C4-2B (cell line): ENCODE results near the gene CNTNAP5.

ENCODE experiments used
- H3K27ac ChIP-seq: fragments of 450-650 bp; 2 replicates; pipeline ENCODE4 v1.5.1; 2017
- CTCF ChIP-seq: fragments of 450-650 bp; conservative IDR thresholded peaks from 2 replicates; pipeline ENCODE4 v1.5.1; 2017; ENCODE audit warnings: mild to moderate bottlenecking
- ZFX ChIP-seq: fragments of 450-650 bp; IDR thresholded peaks from 2 replicates; pipeline ENCODE4 v1.6.1; 2017

Gene CNTNAP5

GRCh38 chr2:124120246-124120645 is 95.2 kb downstream of the CNTNAP5 start:
- no peak for TF ChIP-seq CTCF
- no peak for TF ChIP-seq ZFX
- no peak overlapping the region for H3K27ac ChIP-seq

GRCh38 chr2:124121106-124121505 is 96.0 kb downstream of the CNTNAP5 start:
- no peak overlapping the region for H3K27ac ChIP-seq
- no peak for TF ChIP-seq ZFX
- TF ChIP-seq CTCF: no peak

GRCh38 chr2:124121760-124122275 is 96.7 kb downstream of the CNTNAP5 start:
- H3K27ac ChIP-seq: no peak overlapping the region
- no peak for TF ChIP-seq CTCF
- no peak for TF ChIP-seq ZFX

DNA sequence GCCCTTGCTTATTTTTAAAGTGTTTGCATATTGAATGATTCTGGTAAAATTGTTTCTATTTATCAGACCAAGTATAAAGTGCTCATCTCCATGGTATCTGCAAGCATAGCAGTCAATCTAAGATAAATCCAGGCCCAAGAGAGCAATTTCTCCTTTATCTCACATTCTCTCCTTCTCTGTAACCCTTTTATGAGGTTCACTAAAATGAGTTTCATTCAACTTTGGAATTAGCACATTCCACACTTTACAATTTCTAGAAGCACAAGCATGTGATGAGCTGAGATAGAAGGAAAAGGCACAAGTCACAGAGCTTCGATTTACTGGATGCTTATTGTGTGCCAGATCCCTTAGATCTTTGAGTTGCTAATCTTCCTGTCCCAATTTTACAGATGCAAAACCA is 97.3 kb downstream of the CNTNAP5 start:
- TF ChIP-seq CTCF (no peak), ZFX (no peak)
- no peak overlapping the region for H3K27ac ChIP-seq

DNA sequence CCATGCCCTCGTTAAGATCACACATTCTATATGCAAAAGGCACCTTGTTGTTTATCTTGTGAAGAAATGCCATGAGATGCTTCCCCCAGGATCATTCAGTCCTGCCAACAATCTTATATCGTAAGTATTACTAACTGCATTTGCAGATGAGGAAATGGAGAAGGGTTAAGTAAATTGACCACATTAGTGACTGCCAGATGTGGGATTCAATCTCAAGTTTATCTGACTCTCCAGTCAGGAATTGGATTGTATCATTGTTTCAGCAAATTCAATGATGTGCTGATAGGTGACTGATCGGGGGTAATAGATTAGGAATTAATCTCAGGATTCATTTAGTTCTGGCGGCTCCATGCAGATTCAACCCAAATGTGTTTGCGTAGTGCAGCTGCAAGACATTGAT is 106.2 kb downstream of the CNTNAP5 start:
- H3K27ac ChIP-seq: no peak overlapping the region
- no peak for TF ChIP-seq ZFX
- no peak for TF ChIP-seq CTCF

GRCh38 chr2:124136110-124136509 is 111.0 kb downstream of the CNTNAP5 start:
- TF ChIP-seq CTCF: no peak
- TF ChIP-seq ZFX: no peak
- no peak overlapping the region for H3K27ac ChIP-seq

- TF ChIP-seq CTCF: no peak
- no peak overlapping the region for H3K27ac ChIP-seq
Observed at GRCh38 chr2:124138076-124138475, 113.0 kb downstream of the CNTNAP5 start.
